GM23338 (cell line): Measurements from ENCODE around the gene ZNF638. TPM values are rescaled to one million over a fixed set of nuclear protein-coding genes. Genes with fewer than 3 reads are reported as not detected.

Source experiments
- ATAC-seq: fragments of 200-7000 bp; cut with Tn5 transposase; 3 replicates; pipeline ENCODE4 v1.9.1; 2020
- DNase-seq: peaks from one replicate; pipeline ENCODE4 v3.0.0-alpha.2; 2015; ENCODE audit warnings: low spot score
- H2AFZ ChIP-seq: fragments of 200-600 bp; sonication (generic); 2 replicates; pipeline ENCODE4 v1.8.0; 2016; ENCODE audit warnings: antibody characterized with exemption, mild to moderate bottlenecking, moderate library complexity
- H3F3A ChIP-seq: fragments of 200-600 bp; sonication (generic); replicated peaks from 2 replicates; pipeline ENCODE4 v1.8.0; 2017; ENCODE audit warnings: antibody characterized with exemption, mixed run types, low read depth
- H3K27ac ChIP-seq: fragments of 200-600 bp; sonication (generic); 2 replicates; pipeline ENCODE4 v1.6.1; 2016; ENCODE audit warnings: low read depth
- H3K27me3 ChIP-seq: fragments of 200-600 bp; sonication (generic); 2 replicates; pipeline ENCODE4 v1.8.0; 2016; ENCODE audit warnings: mild to moderate bottlenecking, mixed run types, moderate library complexity; ENCODE audit not compliant: insufficient read depth
- H3K36me3 ChIP-seq: fragments of 200-600 bp; sonication (generic); 2 replicates; pipeline ENCODE4 v1.8.0; 2016; ENCODE audit warnings: mild to moderate bottlenecking; ENCODE audit not compliant: insufficient read depth
- H3K4me1 ChIP-seq: fragments of 200-600 bp; sonication (generic); 2 replicates; pipeline ENCODE4 v1.8.0; 2016; ENCODE audit warnings: mild to moderate bottlenecking, moderate library complexity; ENCODE audit not compliant: insufficient read depth
- H3K4me2 ChIP-seq: fragments of 200-600 bp; sonication (generic); 2 replicates; pipeline ENCODE4 v1.7.1; 2017; ENCODE audit warnings: mixed run types
- H3K4me3 ChIP-seq: fragments of 200-600 bp; sonication (generic); 2 replicates; pipeline ENCODE4 v1.6.1; 2016; ENCODE audit warnings: mixed run types
- H3K79me2 ChIP-seq: fragments of 200-600 bp; sonication (generic); replicated peaks from 2 replicates; pipeline ENCODE4 v1.8.0; 2017; ENCODE audit warnings: mild to moderate bottlenecking; ENCODE audit not compliant: insufficient read depth
- H3K9me2 ChIP-seq: fragments of 200-600 bp; sonication (generic); 2 replicates; pipeline ENCODE4 v1.8.0; 2017; ENCODE audit not compliant: insufficient read depth
- H4K20me1 ChIP-seq: fragments of 200-600 bp; sonication (generic); replicated peaks from 2 replicates; pipeline ENCODE4 v1.8.0; 2017; ENCODE audit warnings: mild to moderate bottlenecking; ENCODE audit not compliant: insufficient read depth
- H3K27ac Mint-ChIP-seq: 2 replicates; pipeline ENCODE4 v1.8.0; 2020; ENCODE audit warnings: inconsistent platforms, mild to moderate bottlenecking, moderate library complexity, mixed read lengths
- H3K27me3 Mint-ChIP-seq: 3 replicates; pipeline ENCODE4 v1.8.0; 2022; ENCODE audit warnings: low read depth, mild to moderate bottlenecking, moderate library complexity, mixed read lengths, inconsistent platforms; ENCODE audit not compliant: insufficient read depth, poor library complexity
- H3K36me3 Mint-ChIP-seq: 3 replicates; pipeline ENCODE4 v1.8.0; 2021; ENCODE audit warnings: low read depth, mild to moderate bottlenecking, inconsistent platforms, moderate library complexity, mixed read lengths
- H3K4me1 Mint-ChIP-seq: 3 replicates; pipeline ENCODE4 v1.8.0; 2020; ENCODE audit warnings: mild to moderate bottlenecking, inconsistent platforms, mixed read lengths
- H3K4me3 Mint-ChIP-seq: 3 replicates; pipeline ENCODE4 v1.8.0; 2021; ENCODE audit warnings: moderate library complexity, mild to moderate bottlenecking, inconsistent platforms, mixed read lengths
- H3K9me3 Mint-ChIP-seq: 3 replicates; pipeline ENCODE4 v1.8.0; 2020; ENCODE audit warnings: moderate library complexity, mild to moderate bottlenecking, inconsistent platforms, mixed read lengths
- CREB1 ChIP-seq: fragments of 250-450 bp; sonication (Bioruptor Pico); IDR thresholded peaks from 2 replicates; pipeline ENCODE4 v1.5.0; 2020; ENCODE audit warnings: low read depth, mild to moderate bottlenecking, moderate library complexity
- CTCF ChIP-seq, 2 experiments: fragments of 200-600 bp in 1 of 2; sonication (generic) in 1 of 2; conservative IDR thresholded peaks; 2 replicates each; pipeline versions ENCODE4 v1.5.1 to v1.6.1; 2016 to 2017; ENCODE audit warnings: antibody characterized with exemption in 2 of 2, low read depth in 2 of 2, mild to moderate bottlenecking in 2 of 2, moderate library complexity in 1 of 2
- ETS1 ChIP-seq: IDR thresholded peaks from 2 replicates; pipeline ENCODE4 v1.6.1; 2016; ENCODE audit warnings: antibody characterized with exemption
- EZH2 ChIP-seq: fragments of 200-600 bp; sonication (generic); IDR thresholded peaks from one replicate; pipeline ENCODE4 v1.8.0; 2017; ENCODE audit warnings: antibody characterized with exemption, mild to moderate bottlenecking, low read depth; ENCODE audit not compliant: unreplicated experiment
- EZH2phosphoT487 ChIP-seq: fragments of 200-600 bp; sonication (generic); IDR thresholded peaks from one replicate; pipeline ENCODE4 v1.8.1; 2018; ENCODE audit warnings: antibody characterized with exemption; ENCODE audit not compliant: unreplicated experiment
- JUNB ChIP-seq: IDR thresholded peaks from one replicate; pipeline ENCODE4 v1.6.1; 2016; ENCODE audit warnings: antibody characterized with exemption; ENCODE audit not compliant: unreplicated experiment
- NANOG ChIP-seq: IDR thresholded peaks from 2 replicates; pipeline ENCODE4 v1.6.1; 2016; ENCODE audit warnings: antibody characterized with exemption, borderline replicate concordance
- POLR2AphosphoS5 ChIP-seq: IDR thresholded peaks from 2 replicates; pipeline ENCODE4 v1.6.1; 2016; ENCODE audit warnings: antibody characterized with exemption, low read depth
- STAT1 ChIP-seq: IDR thresholded peaks from one replicate; pipeline ENCODE4 v1.6.1; 2016; ENCODE audit warnings: antibody characterized with exemption; ENCODE audit not compliant: unreplicated experiment
- ZNF114 ChIP-seq: fragments of 250-450 bp; sonication (Bioruptor Pico); IDR thresholded peaks from 2 replicates; pipeline ENCODE4 v1.5.0; 2020; ENCODE audit warnings: mild to moderate bottlenecking, moderate library complexity
- ZNF331 ChIP-seq: fragments of 250-450 bp; sonication (Bioruptor Pico); IDR thresholded peaks from 2 replicates; pipeline ENCODE4 v1.5.0; 2020; ENCODE audit warnings: low read depth, mild to moderate bottlenecking, moderate library complexity
- polyA plus RNA-seq: library from polyadenylated mRNA; unstranded; fragments of >200 nt; fragmentation: Nextera tagmentation; extraction: Ambion mirVana; gene quantifications from 2 replicates; pipeline ENCODE4 v1.2.1, GENCODE V29; 2016
- total RNA-seq: library from RNA; depleted of rRNA; stranded (reverse); fragments of >200 nt; shearing (Covaris generic); gene quantifications from 2 replicates; pipeline ENCODE4 v1.2.3, GENCODE V29; 2014
- TF ChIP-seq, protein P1 (sequence below): fragments of 250-450 bp; sonication (Bioruptor Pico); IDR thresholded peaks from 2 replicates; pipeline ENCODE4 v1.5.0; 2020; ENCODE audit warnings: mild to moderate bottlenecking, moderate library complexity
- TF ChIP-seq, protein P2 (sequence below): IDR thresholded peaks from one replicate; pipeline ENCODE4 v1.6.1; 2018; ENCODE audit warnings: antibody characterized with exemption; ENCODE audit not compliant: unreplicated experiment

ZNF638 gene
- total and polyA plus RNA-seq, 2 experiments from 2014 or later, result 185 to 190 TPM

DNA sequence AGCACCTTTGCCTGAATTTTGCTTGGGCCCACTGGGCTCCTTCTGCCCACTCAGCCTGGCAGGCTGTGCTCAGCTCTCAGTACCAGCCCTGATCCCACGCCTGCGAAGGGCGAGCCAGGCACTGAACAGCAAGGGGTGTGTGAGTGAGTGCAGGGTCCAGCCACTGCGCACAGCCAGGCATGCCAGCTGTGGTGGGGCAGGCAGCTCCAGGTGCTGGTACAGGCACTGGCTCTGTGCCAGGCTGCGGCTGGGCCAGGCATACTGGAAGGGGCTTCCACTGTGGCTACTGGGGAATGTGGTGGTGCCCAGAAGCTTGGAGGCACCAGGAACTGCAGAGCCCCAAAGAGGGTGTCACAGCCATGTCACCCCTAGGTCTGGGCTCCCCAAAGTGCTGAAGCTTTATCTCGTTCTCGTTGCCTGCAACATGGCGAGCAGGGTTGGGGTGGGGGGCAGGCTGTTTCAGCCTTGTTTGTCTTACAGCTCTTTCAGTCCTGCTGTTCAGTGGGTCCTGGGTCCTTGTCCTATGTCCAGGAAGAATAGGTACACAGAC is 130.5 kb downstream of the ZNF638 start:
- H3F3A ChIP-seq, result 0 out of 2 replicates have a peak, but pooled peaks cover 2% of the 10 kb centered on the region
- H3K27me3 ChIP-seq, result peaks cover 45% of the 10 kb centered on the region
- ATAC-seq, result no peak

More for the DNA sequence above, 130.5 kb downstream of the ZNF638 start:
- Mint-ChIP-seq H3K4me3 (no peak overlapping the region), H3K4me1 (peaks cover 30% of the 10 kb centered on the region), H3K27me3 (peaks cover 27% of the 10 kb centered on the region), H3K9me3 (peaks cover 12% of the 10 kb centered on the region; the same call in 2 of the 3 replicates), H3K27ac (no peak overlapping the region), H3K36me3 (peaks cover 15% of the 10 kb centered on the region)
- no peak for TF ChIP-seq ETS1
- no peak for TF ChIP-seq NANOG
- TF ChIP-seq EZH2phosphoT487, result no peak
- no peak for TF ChIP-seq EZH2
- TF ChIP-seq CTCF (conservative IDR thresholded peaks at IDR 0.05; ENCODE audit: low read depth in 2 of 2), result no peak
- TF ChIP-seq ZNF331 (CRISPR knock-in tag), result no peak
- TF ChIP-seq ZNF114 (CRISPR knock-in tag), result no peak
- TF ChIP-seq, protein P1, sequence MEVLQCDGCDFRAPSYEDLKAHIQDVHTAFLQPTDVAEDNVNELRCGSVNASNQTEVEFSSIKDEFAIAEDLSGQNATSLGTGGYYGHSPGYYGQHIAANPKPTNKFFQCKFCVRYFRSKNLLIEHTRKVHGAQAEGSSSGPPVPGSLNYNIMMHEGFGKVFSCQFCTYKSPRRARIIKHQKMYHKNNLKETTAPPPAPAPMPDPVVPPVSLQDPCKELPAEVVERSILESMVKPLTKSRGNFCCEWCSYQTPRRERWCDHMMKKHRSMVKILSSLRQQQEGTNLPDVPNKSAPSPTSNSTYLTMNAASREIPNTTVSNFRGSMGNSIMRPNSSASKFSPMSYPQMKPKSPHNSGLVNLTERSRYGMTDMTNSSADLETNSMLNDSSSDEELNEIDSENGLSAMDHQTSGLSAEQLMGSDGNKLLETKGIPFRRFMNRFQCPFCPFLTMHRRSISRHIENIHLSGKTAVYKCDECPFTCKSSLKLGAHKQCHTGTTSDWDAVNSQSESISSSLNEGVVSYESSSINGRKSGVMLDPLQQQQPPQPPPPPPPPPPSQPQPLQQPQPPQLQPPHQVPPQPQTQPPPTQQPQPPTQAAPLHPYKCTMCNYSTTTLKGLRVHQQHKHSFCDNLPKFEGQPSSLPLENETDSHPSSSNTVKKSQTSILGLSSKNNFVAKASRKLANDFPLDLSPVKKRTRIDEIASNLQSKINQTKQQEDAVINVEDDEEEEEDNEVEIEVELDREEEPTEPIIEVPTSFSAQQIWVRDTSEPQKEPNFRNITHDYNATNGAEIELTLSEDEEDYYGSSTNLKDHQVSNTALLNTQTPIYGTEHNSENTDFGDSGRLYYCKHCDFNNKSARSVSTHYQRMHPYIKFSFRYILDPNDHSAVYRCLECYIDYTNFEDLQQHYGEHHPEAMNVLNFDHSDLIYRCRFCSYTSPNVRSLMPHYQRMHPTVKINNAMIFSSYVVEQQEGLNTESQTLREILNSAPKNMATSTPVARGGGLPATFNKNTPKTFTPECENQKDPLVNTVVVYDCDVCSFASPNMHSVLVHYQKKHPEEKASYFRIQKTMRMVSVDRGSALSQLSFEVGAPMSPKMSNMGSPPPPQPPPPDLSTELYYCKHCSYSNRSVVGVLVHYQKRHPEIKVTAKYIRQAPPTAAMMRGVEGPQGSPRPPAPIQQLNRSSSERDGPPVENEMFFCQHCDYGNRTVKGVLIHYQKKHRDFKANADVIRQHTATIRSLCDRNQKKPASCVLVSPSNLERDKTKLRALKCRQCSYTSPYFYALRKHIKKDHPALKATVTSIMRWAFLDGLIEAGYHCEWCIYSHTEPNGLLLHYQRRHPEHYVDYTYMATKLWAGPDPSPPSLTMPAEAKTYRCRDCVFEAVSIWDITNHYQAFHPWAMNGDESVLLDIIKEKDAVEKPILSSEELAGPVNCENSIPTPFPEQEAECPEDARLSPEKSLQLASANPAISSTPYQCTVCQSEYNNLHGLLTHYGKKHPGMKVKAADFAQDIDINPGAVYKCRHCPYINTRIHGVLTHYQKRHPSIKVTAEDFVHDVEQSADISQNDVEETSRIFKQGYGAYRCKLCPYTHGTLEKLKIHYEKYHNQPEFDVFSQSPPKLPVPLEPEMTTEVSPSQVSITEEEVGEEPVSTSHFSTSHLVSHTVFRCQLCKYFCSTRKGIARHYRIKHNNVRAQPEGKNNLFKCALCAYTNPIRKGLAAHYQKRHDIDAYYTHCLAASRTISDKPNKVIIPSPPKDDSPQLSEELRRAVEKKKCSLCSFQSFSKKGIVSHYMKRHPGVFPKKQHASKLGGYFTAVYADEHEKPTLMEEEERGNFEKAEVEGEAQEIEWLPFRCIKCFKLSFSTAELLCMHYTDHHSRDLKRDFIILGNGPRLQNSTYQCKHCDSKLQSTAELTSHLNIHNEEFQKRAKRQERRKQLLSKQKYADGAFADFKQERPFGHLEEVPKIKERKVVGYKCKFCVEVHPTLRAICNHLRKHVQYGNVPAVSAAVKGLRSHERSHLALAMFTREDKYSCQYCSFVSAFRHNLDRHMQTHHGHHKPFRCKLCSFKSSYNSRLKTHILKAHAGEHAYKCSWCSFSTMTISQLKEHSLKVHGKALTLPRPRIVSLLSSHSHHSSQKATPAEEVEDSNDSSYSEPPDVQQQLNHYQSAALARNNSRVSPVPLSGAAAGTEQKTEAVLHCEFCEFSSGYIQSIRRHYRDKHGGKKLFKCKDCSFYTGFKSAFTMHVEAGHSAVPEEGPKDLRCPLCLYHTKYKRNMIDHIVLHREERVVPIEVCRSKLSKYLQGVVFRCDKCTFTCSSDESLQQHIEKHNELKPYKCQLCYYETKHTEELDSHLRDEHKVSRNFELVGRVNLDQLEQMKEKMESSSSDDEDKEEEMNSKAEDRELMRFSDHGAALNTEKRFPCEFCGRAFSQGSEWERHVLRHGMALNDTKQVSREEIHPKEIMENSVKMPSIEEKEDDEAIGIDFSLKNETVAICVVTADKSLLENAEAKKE (CRISPR knock-in tag), result no peak
- TF ChIP-seq, protein P2, sequence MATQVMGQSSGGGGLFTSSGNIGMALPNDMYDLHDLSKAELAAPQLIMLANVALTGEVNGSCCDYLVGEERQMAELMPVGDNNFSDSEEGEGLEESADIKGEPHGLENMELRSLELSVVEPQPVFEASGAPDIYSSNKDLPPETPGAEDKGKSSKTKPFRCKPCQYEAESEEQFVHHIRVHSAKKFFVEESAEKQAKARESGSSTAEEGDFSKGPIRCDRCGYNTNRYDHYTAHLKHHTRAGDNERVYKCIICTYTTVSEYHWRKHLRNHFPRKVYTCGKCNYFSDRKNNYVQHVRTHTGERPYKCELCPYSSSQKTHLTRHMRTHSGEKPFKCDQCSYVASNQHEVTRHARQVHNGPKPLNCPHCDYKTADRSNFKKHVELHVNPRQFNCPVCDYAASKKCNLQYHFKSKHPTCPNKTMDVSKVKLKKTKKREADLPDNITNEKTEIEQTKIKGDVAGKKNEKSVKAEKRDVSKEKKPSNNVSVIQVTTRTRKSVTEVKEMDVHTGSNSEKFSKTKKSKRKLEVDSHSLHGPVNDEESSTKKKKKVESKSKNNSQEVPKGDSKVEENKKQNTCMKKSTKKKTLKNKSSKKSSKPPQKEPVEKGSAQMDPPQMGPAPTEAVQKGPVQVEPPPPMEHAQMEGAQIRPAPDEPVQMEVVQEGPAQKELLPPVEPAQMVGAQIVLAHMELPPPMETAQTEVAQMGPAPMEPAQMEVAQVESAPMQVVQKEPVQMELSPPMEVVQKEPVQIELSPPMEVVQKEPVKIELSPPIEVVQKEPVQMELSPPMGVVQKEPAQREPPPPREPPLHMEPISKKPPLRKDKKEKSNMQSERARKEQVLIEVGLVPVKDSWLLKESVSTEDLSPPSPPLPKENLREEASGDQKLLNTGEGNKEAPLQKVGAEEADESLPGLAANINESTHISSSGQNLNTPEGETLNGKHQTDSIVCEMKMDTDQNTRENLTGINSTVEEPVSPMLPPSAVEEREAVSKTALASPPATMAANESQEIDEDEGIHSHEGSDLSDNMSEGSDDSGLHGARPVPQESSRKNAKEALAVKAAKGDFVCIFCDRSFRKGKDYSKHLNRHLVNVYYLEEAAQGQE, result no peak
- TF ChIP-seq CREB1 (CRISPR knock-in tag), result no peak
- TF ChIP-seq JUNB, result no peak
- TF ChIP-seq POLR2AphosphoS5, result no peak
- TF ChIP-seq STAT1, result no peak
- no peak overlapping the region for H3K4me3 ChIP-seq
- 0 out of 2 replicates have a peak, but pooled peaks cover 2% of the 10 kb centered on the region for H3K79me2 ChIP-seq
- DNase-seq, result no peak
- peaks cover 22% of the 10 kb centered on the region for H3K4me1 ChIP-seq
- H3K4me2 ChIP-seq, result no peak overlapping the region
- H4K20me1 ChIP-seq, result no peaks in the 10 kb centered on the region; the same call in 1 of the 2 replicates
- H3K9me2 ChIP-seq, result no peaks in the 10 kb centered on the region; the same call in 1 of the 2 replicates
- H3K27ac ChIP-seq, result no peak overlapping the region
- H3K36me3 ChIP-seq, result no peaks in the 10 kb centered on the region; the same call in 1 of the 2 replicates
- no peak overlapping the region for H2AFZ ChIP-seq
